Measurements from ENCODE around the gene DMKN. TPM values are rescaled to one million over a fixed set of nuclear protein-coding genes. Genes with fewer than 3 reads are reported as not detected.

The DMKN gene
- total and polyA plus RNA-seq, 5 donors: 9.1 to 23.4 (median 20.4) TPM

DNA sequence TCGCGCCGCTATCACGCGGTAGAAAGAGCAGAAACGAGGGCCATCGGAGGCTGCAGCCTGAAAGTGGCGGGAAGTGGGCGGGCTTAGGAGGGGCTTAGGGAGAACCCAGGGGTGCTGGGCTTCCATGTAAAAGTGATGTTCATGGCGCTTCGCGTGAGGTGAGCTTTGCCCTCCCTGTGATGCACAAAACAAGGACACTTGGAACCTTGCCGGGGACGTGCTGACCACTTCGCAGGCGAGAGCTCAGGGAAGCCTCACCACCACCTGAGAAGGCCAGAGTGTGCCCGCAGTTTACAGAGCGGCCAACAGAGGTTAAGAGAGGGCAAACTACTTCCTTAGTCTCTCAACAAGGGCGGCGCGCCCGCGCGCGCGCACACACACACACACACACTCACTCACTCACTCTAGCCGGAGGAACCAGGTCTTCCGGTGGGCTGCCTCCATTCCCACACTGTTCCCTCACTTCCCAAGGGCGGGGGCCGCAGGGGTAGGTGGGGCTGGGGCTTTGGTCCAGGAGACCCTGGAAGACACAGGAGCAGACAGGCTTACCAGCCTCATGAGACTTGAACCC is 20.5 kb upstream of the DMKN start:
- WGBS: 2% methylated on average over 30 of the region's 30 CpGs
- intact Hi-C loops (cut with DNase I): no loop called here
- ATAC-seq (peak; percentile 35 to 53), DNase-seq (peak in 2 of 3 donors; percentile 68 to 78)
- Histone ChIP-seq H3K4me1 (ENCODE audit: control insufficient read depth, insufficient read depth, low read length) (no peaks in the 10 kb centered on the region), H3K9me3 (ENCODE audit: control insufficient read depth, low read length) (no peaks in the 10 kb centered on the region), H3K4me3 (ENCODE audit: low read length) (no peak overlapping the region), H3K27ac (ENCODE audit: low read length) (no peak overlapping the region), H3K27me3 (ENCODE audit: control insufficient read depth, insufficient read depth) (no peaks in the 10 kb centered on the region)

DNA sequence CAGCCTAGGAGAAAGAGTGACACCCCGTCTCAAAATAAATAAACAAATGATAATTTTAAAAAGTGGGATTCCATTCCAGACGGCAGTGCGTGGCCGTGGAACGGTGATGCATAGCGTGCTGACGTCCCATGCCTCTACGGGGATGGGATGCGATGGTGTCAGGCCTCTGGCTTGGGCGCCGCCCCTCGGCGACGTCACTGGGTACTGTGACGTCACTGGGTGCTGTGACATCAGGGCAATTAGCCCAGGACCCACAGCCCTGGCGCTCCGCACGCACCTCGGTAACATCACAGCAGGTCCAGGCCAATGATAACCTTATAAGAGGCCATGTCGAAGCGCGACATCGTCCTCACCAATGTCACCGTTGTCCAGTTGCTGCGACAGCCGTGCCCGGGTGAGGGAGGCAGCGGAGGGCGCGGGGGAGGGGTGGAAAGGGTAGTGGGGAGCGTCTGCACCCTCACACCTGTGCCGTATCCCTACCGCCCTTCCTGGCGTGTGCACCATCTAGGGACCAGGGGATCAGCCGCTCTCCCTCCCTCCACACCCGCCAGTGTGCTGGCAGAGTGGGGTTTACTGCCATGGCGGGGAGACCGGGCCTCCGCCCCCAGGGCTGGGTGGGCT is 19.9 kb upstream of the DMKN start, which contains the start of gene GAPDHS:
Gene GAPDHS (plus strand): TSS at position 256 of the 621 bp plus-strand sequence. CDS start 72 bp downstream, at position 328.
- Histone ChIP-seq H3K27ac (ENCODE audit: low read length) (no peak within 1 kb of the TSS), H3K4me1 (ENCODE audit: control insufficient read depth, insufficient read depth, low read length) (no peaks in the 10 kb centered on the region), H3K4me3 (ENCODE audit: low read length) (no peak within 1 kb of the TSS), H3K9me3 (ENCODE audit: control insufficient read depth, low read length) (no peaks in the 10 kb centered on the region), H3K27me3 (ENCODE audit: control insufficient read depth, insufficient read depth) (no peaks in the 10 kb centered on the region)
- DNase-seq (peak in 1 of 3 donors; percentile 21), ATAC-seq (no peak)
- WGBS: 29% methylated on average over 39 of the region's 39 CpGs
- intact Hi-C loops (cut with DNase I): no loop called here

DNA sequence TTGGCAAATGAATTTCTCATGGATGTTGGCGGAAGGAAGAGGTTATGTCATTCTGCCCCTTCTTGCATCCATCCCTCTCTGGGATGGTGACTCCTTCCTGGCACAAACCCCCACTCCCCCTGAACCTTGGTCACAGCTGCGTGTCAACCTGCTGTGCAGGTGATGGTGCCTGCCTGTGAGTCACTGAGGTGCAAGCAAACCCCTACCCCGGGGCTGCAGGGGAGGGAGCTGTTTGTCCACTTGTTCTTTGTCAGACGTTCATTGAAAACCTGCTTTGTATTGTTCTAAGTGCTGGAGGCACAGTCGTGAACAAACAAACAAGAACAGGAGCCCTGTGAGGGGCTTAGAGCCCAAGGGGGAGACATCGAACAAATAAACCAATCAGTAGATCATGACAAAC is 17.8 kb upstream of the DMKN start:
- intact Hi-C loops (cut with DNase I): no loop called here
- no peak for ATAC-seq
- H3K4me1 ChIP-seq (ENCODE audit: control insufficient read depth, insufficient read depth, low read length): no peaks in the 10 kb centered on the region
- 56% methylated on average over 6 of the region's 6 CpGs for WGBS
- H3K9me3 ChIP-seq (ENCODE audit: control insufficient read depth, low read length): no peaks in the 10 kb centered on the region
- H3K27me3 ChIP-seq (ENCODE audit: control insufficient read depth, insufficient read depth): no peaks in the 10 kb centered on the region
- DNase-seq: no peak
- H3K27ac ChIP-seq (ENCODE audit: low read length): no peak overlapping the region
- no peak overlapping the region for H3K4me3 ChIP-seq (ENCODE audit: low read length)

DNA sequence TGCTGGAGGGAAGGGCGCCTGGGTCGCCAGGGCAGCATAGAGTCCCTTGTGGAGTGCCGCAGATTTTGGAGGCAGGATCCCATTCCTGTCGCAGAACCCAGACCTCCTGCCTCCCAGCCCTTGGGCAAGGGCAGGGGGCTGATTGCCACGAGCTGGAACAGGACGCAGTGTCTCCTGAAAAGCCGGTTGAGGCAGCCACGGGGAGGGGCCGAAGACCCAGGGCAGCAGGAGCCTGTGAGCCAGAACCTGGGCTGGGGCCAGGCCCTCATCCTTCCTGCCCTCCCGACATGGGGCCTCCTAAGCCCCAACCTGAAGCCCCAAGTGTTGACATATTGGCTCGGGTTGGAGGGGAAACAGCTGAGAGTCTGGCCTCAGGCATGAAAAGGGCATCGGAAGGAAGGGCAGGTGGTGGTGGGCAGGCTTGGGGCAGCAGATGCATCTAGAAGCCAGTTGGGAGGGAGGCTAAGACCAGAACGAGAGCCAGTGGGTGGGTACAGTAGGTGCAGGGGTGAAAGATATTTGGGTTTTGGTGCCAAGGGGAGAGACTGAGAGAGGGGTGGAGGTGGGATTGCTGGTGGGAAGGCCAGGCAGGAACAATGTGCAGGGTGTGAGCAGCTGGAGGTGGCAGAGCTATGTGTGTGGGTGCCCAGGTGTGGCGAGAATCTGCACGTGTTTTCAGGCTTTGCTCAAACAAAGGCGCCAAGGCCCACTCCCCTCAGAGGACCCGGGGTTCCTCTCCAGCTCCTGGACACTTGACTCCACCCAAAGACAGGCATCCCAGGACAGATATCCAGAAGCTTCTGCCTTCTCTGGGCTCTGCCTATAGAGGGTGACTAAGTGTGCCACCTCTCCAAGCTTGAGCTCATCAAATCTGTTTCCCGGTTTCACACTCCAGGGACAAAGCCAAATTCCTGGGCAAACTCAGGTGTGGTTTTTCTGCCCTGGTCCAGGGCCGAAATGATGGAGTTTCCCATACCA is 16.1 kb upstream of the DMKN start:
- peak in 1 of 3 donors; percentile 36 for DNase-seq
- ATAC-seq: no peak
- Histone ChIP-seq H3K4me1 (ENCODE audit: control insufficient read depth, insufficient read depth, low read length) (no peaks in the 10 kb centered on the region), H3K9me3 (ENCODE audit: control insufficient read depth, low read length) (no peaks in the 10 kb centered on the region), H3K27me3 (ENCODE audit: control insufficient read depth, insufficient read depth) (no peaks in the 10 kb centered on the region), H3K27ac (ENCODE audit: low read length) (no peak overlapping the region), H3K4me3 (ENCODE audit: low read length) (no peak overlapping the region)
- WGBS: 56% methylated on average over 19 of the region's 19 CpGs
- intact Hi-C loops (cut with DNase I): no loop called here

DNA sequence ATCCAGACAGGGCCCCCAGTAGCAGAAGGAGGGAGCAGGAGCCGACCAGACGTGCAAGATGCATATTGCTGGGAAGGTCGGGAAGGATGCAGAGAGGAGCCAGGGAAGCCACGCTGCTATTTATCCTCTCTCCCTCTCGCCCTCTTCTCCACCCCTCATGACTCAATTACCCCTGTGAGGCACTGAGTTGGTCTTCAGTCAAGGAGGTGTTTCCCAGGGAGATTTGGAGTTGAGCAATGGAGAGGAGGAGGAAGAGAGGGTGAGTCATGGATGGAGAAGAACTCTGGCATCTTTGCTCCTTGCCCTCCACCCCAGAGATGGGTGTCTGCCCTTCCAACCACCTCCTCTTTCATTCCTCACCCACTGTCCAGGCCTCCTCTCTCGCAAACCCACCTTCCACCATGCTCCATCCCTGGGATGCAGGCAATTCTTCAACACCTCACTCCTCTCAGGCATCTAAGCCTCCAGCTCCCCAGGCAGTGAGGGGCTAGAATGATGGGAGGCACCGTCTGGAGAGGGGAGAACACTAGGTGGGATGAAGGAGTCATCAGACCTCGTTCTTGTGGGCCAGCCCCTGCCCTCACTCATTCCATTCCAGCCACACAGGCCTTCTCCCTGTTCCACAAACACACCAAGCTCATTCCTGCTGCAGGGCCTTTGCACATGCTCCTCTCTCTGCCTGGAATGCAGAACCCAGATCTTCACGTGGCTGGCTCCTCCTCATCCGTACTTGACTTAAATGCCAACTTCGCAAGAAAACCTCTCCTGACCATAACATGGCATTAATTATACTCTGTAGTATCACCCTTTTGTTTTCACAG is 15.0 kb upstream of the DMKN start, which contains the start of gene SBSN:
Gene SBSN (minus strand): TSS at position 94 of the 821 bp plus-strand sequence. CDS start 30 bp downstream, at position 64.
- ATAC-seq (no peak), DNase-seq (peak in 1 of 3 donors; percentile 5)
- 76% methylated on average over 11 of the region's 11 CpGs for WGBS
- H3K9me3 ChIP-seq (ENCODE audit: control insufficient read depth, low read length): no peaks in the 10 kb centered on the region
- intact Hi-C loops (cut with DNase I): no loop called here
- H3K27ac ChIP-seq (ENCODE audit: low read length): no peak within 1 kb of the TSS
- no peaks in the 10 kb centered on the region for H3K27me3 ChIP-seq (ENCODE audit: control insufficient read depth, insufficient read depth)
- H3K4me1 ChIP-seq (ENCODE audit: control insufficient read depth, insufficient read depth, low read length): no peaks in the 10 kb centered on the region
- no peak within 1 kb of the TSS for H3K4me3 ChIP-seq (ENCODE audit: low read length)

DNA sequence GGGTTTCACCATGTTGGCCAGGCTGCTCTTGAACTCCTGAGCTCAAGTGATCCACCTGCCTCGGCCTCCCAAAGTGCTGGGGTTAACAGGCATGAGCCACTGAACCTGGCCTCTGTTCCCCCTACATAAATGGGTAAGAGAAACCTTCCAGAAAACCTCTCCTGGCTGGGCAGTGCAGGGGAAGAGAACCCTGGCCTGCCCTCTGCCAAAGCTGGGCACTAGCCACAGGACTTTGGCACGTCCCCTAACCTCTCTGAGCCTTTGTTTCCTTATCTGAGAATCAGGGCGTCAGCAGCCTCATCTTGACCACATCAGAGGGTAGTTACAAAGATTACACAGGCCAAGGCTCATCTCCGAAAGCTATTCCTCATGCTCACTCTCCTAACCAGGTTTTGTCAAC is 12.4 kb upstream of the DMKN start:
- intact Hi-C loops (cut with DNase I): no loop called here
- no peak for DNase-seq
- no peaks in the 10 kb centered on the region for H3K4me1 ChIP-seq (ENCODE audit: control insufficient read depth, insufficient read depth, low read length)
- no peaks in the 10 kb centered on the region for H3K27me3 ChIP-seq (ENCODE audit: control insufficient read depth, insufficient read depth)
- WGBS: 69% methylated on average over 4 of the region's 4 CpGs
- H3K4me3 ChIP-seq (ENCODE audit: low read length): no peak overlapping the region
- H3K9me3 ChIP-seq (ENCODE audit: control insufficient read depth, low read length): no peaks in the 10 kb centered on the region
- ATAC-seq: no peak
- no peak overlapping the region for H3K27ac ChIP-seq (ENCODE audit: low read length)

DNA sequence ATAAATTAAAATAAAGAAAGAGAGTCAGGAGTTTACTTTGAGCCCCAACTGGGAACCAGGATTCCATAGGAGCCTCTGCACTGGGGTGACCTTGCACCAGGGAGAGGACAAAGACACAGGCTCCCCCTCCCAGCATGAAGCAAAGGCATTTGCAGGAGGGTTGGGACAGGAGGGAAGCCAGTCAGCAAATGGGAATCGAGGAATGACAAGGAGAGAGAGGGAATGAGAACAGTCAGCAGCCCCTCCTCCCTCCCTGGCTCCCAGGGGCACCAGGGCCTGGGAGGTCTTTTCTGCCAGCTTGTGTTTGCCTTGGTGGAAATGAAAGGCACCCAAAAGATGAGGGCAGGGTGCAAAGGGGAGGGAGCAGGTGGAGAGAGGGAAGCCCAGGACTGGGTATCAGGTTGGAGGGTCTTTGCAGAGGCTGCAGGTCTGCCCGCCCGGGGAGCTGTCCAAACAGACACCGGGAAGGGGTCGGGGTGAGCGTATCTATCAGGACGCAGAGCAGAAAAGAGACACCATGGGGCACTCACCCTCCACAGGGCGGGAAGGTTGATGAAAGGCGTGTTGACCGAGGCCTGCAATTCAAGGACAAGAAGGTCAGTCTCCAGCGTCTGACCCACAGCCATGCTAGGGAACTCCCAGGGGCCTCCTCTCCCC is 10.9 kb upstream of the DMKN start:
- 29% methylated on average over 11 of the region's 11 CpGs for WGBS

DNA sequence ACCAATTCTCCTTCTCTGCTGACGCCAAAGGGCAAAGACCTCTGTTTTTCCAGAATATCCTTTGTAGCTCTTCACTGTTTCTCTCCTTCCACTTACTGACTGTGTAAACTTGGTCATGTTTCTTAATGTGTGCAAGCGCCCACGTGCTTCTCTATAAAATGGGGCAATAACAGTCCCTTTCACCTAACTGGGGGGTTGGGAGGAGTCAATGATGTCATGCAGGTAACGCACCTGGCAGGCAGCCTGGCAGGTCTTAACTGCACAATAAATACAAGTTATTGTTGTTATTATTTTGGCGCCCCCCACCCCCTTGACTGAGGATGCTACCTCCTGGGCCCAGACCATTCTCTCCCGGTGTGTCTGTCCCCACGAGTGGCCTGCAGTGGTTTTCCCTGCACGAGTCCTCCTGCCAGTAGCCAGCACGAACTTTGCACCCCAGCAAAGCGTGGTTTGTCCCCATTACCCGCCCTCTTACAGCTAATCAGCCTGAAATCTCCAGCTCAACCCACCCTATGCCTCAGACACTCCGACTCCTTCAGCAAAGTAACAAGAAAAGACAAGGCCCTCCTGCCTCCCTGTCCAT is 9.4 kb upstream of the DMKN start:
- 81% methylated on average over 12 of the region's 12 CpGs for WGBS
- no peak for DNase-seq
- ATAC-seq: no peak
- no peaks in the 10 kb centered on the region for H3K27me3 ChIP-seq (ENCODE audit: control insufficient read depth, insufficient read depth)
- intact Hi-C loops (cut with DNase I): no loop called here
- H3K27ac ChIP-seq (ENCODE audit: low read length): no peak overlapping the region
- no peaks in the 10 kb centered on the region for H3K4me1 ChIP-seq (ENCODE audit: control insufficient read depth, insufficient read depth, low read length)
- H3K9me3 ChIP-seq (ENCODE audit: control insufficient read depth, low read length): no peaks in the 10 kb centered on the region
- H3K4me3 ChIP-seq (ENCODE audit: low read length): no peak overlapping the region

More for the DNA sequence above, 10.9 kb upstream of the DMKN start:
- ATAC-seq (no peak), DNase-seq (no peak)
- Histone ChIP-seq H3K4me3 (ENCODE audit: low read length) (no peak overlapping the region), H3K9me3 (ENCODE audit: control insufficient read depth, low read length) (no peaks in the 10 kb centered on the region), H3K27ac (ENCODE audit: low read length) (no peak overlapping the region), H3K4me1 (ENCODE audit: control insufficient read depth, insufficient read depth, low read length) (no peaks in the 10 kb centered on the region), H3K27me3 (ENCODE audit: control insufficient read depth, insufficient read depth) (no peaks in the 10 kb centered on the region)
- intact Hi-C loops (cut with DNase I): no loop called here

DNA sequence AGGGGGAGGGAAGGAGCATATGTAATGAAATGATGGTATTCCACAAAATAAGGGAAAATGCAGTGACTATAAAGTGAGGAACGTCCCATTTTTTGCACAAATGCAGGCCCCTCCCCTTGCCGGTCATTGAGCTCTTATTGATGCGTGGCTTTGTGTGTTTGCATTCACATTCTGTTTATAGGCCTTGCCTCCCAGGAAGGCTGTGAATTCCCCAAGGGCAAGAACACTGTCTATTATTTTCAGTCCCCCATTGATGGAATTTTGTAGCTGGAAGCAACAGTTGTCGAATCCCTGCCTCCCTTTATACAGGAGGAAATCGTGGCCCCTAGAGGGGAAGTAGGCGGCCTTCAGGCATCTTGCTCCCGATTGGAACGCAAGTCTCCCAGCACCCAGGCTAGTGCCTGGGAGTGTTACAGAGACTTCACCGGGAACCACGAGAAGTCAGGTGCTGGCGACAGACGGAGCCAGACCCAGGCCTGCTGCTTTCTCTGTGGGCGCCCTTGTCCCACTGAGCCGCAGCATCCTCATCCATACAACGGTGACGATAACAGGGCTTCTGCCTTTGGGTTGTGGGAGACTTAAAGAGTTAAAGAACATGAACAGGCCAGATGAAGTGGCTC is 7.8 kb upstream of the DMKN start:
- H3K4me3 ChIP-seq (ENCODE audit: low read length): no peak overlapping the region
- H3K27ac ChIP-seq (ENCODE audit: low read length): no peak overlapping the region
- no peaks in the 10 kb centered on the region for H3K27me3 ChIP-seq (ENCODE audit: control insufficient read depth, insufficient read depth)
- ATAC-seq (no peak), DNase-seq (peak in 1 of 3 donors; percentile 17)
- no peaks in the 10 kb centered on the region for H3K4me1 ChIP-seq (ENCODE audit: control insufficient read depth, insufficient read depth, low read length)
- intact Hi-C loops (cut with DNase I): no loop called here
- 57% methylated on average over 16 of the region's 16 CpGs for WGBS
- H3K9me3 ChIP-seq (ENCODE audit: control insufficient read depth, low read length): no peaks in the 10 kb centered on the region
